Prostate gland (tissue), 2 donors: ENCODE data around the gene RAD1. TPM values are rescaled to one million over a fixed set of nuclear protein-coding genes. Genes with fewer than 3 reads are reported as not detected.
"Not testable (repeated sequence)": the region's sequence is repeated elsewhere in the genome, so short reads cannot be mapped to it uniquely, and the experiment has no call there.

Experiments used
- DNase-seq: peaks from one replicate; pipeline ENCODE4 v3.0.0-alpha.2; 2019; ENCODE audit warnings: low spot score
- H3K27ac ChIP-seq, 2 donors: fragments of 200-600 bp; sonication (generic); 2 replicates each; pipeline ENCODE4 v1.5.1; 2017 to 2019
- H3K27me3 ChIP-seq: fragments of 200-600 bp; sonication (generic); replicated peaks from 2 replicates; pipeline ENCODE4 v1.5.1; 2019; ENCODE audit not compliant: insufficient read depth
- H3K36me3 ChIP-seq, 2 donors: fragments of 200-600 bp; sonication (generic); 1 replicate in 1 of 2; 2 replicates in 1 of 2; pipeline versions ENCODE4 v1.5.1 to v1.8.1; 2017 to 2019
- H3K4me1 ChIP-seq: fragments of 200-600 bp; sonication (generic); replicated peaks from 2 replicates; pipeline ENCODE4 v1.5.1; 2019
- H3K4me3 ChIP-seq, 2 donors: fragments of 200-600 bp; sonication (generic); 2 replicates each; pipeline ENCODE4 v1.5.1; 2017 to 2019
- H3K9me3 ChIP-seq: fragments of 200-600 bp; sonication (generic); 2 replicates; pipeline ENCODE4 v1.5.1; 2017
- CTCF ChIP-seq, 4 experiments: fragments of 200-600 bp in 2 of 4; fragments of 450-650 bp in 2 of 4; sonication (generic) in 2 of 4; IDR thresholded peaks; 1 replicate in 3 of 4; 2 replicates in 1 of 4; pipeline ENCODE4 v1.5.1; 2016 to 2019; ENCODE audit warnings: antibody characterized with exemption in 4 of 4, mild to moderate bottlenecking in 2 of 4, moderate library complexity in 2 of 4
- POLR2A ChIP-seq: fragments of 450-650 bp; IDR thresholded peaks from one replicate; pipeline ENCODE4 v1.6.1; 2016; ENCODE audit warnings: antibody characterized with exemption, mild to moderate bottlenecking
- POLR2AphosphoS5 ChIP-seq: sonication (generic); formaldehyde crosslinking; IDR thresholded peaks from one replicate; pipeline ENCODE4 v1.6.1; 2017; ENCODE audit warnings: antibody characterized with exemption
- WGBS: methylation state at CpG from one replicate; pipeline ENCODE4 v1.1.5; 2018; 5-methylcytosine and 5-hydroxymethylcytosine counted together
- intact Hi-C: fragments of 100-400 bp; cut with DNase I; formaldehyde crosslinking; loops from one replicate; pipeline ENCODE4 v1.14.2; 2022
- total RNA-seq, 2 donors: library from RNA; depleted of rRNA; stranded (reverse); fragments of >200 nt; gene quantifications; one replicate each; pipeline ENCODE4 v1.1.0, GENCODE V29; 2016

RAD1 gene
- total RNA-seq, 2 donors from 2014 or later, result 18.4 to 28.1 TPM

GRCh38 chr5:34926318-34926888, 11.1 kb upstream of the RAD1 start:
- H3K27ac ChIP-seq, result no peak overlapping the region
- WGBS, result 88% methylated on average over 3 of the region's 3 CpGs
- DNase-seq, result no peak
- H3K27me3 ChIP-seq, result no peaks in the 10 kb centered on the region
- TF ChIP-seq POLR2AphosphoS5 (no peak), POLR2A (no peak), CTCF (IDR thresholded peaks at IDR 0.05) (no peak)
- no peak overlapping the region for H3K4me3 ChIP-seq
- H3K4me1 ChIP-seq, result peaks cover 10% of the 10 kb centered on the region
- H3K9me3 ChIP-seq, result no peaks in the 10 kb centered on the region
- intact Hi-C loops, result loop anchor here (5.0 to 10.0 kb wide), 2 partner anchors 929 to 1482 kb away; partner anchors contain the start of gene TARS1
- peaks cover 0 to 7% of the 10 kb centered on the region in 2 donors for H3K36me3 ChIP-seq

GRCh38 chr5:34924462-34924765, 9.1 kb upstream of the RAD1 start:
- no peak overlapping the region for H3K27ac ChIP-seq
- H3K36me3 ChIP-seq, result peaks cover 0 to 7% of the 10 kb centered on the region in 2 donors
- H3K4me3 ChIP-seq, result no peak overlapping the region
- intact Hi-C loops, result loop anchor here (10.0 kb wide), 1 partner anchor 1480 kb away; the partner anchor contains the start of gene TARS1
- H3K27me3 ChIP-seq, result no peaks in the 10 kb centered on the region
- no peaks in the 10 kb centered on the region for H3K9me3 ChIP-seq
- no peak for TF ChIP-seq POLR2A
- no peak for TF ChIP-seq POLR2AphosphoS5
- TF ChIP-seq CTCF (IDR thresholded peaks at IDR 0.05), result no peak
- peaks cover 3% of the 10 kb centered on the region for H3K4me1 ChIP-seq
- no peak for DNase-seq

- H3K4me1 ChIP-seq, result peaks cover 3% of the 10 kb centered on the region
- no peak overlapping the region for H3K27ac ChIP-seq
- intact Hi-C loops, result loop anchor here (10.0 kb wide), 1 partner anchor 1479 kb away; the partner anchor contains the start of gene TARS1
- no peaks in the 10 kb centered on the region for H3K9me3 ChIP-seq
- WGBS, result 26% methylated on average over 3 of the region's 3 CpGs
- H3K4me3 ChIP-seq, result no peak overlapping the region
- H3K27me3 ChIP-seq, result no peaks in the 10 kb centered on the region
- no peak for TF ChIP-seq POLR2A
- peaks cover 0 to 7% of the 10 kb centered on the region in 2 donors for H3K36me3 ChIP-seq
- no peak for DNase-seq
These were observed 8.6 kb upstream of the RAD1 start for GRCh38 chr5:34923694-34924461.

- WGBS, result 94% methylated on average over 9 of the region's 9 CpGs
- not testable (repeated sequence) for H3K9me3 ChIP-seq, H3K36me3 ChIP-seq, H3K27me3 ChIP-seq, H3K27ac ChIP-seq, H3K4me3 ChIP-seq, H3K4me1 ChIP-seq, DNase-seq
- intact Hi-C loops, result loop anchor here (10.0 kb wide), 1 partner anchor 1478 kb away; the partner anchor contains the start of gene TARS1
These were observed 8.0 kb upstream of the RAD1 start for GRCh38 chr5:34923256-34923655.

- H3K36me3 ChIP-seq, result peaks cover 0 to 7% of the 10 kb centered on the region in 2 donors
These were observed 3.8 kb upstream of the RAD1 start for GRCh38 chr5:34919077-34919476.

More at GRCh38 chr5:34919077-34919476, 3.8 kb upstream of the RAD1 start:
- no peak overlapping the region for H3K27ac ChIP-seq
- H3K9me3 ChIP-seq, result no peaks in the 10 kb centered on the region
- peaks cover 6% of the 10 kb centered on the region for H3K4me1 ChIP-seq
- intact Hi-C loops, result no loop called here
- DNase-seq, result no peak
- WGBS, result 86% methylated on average over 4 of the region's 4 CpGs
- H3K4me3 ChIP-seq, result no peak overlapping the region
- TF ChIP-seq CTCF (IDR thresholded peaks at IDR 0.05) (no peak), POLR2AphosphoS5 (no peak), POLR2A (no peak)
- H3K27me3 ChIP-seq, result no peaks in the 10 kb centered on the region
